Muscle of arm (tissue), 12 donors: ENCODE data around the gene JOSD1. TPM values are rescaled to one million over a fixed set of nuclear protein-coding genes. Genes with fewer than 3 reads are reported as not detected.

Experiments used
- polyA plus RNA-seq, 12 donors: library from polyadenylated mRNA; unstranded; fragments of 120-200 nt; gene quantifications; one replicate each; pipeline ENCODE4 v1.2.1, GENCODE V29; 2013; ENCODE audit not compliant: insufficient read length in 12 of 12

The JOSD1 gene
- polyA plus RNA-seq, 12 donors, result 31.4 to 79.1 (median 37.2) TPM; not detected in 1

Other genes with a start within 250 kb of the JOSD1 start
- under 1 TPM in 9 of 12 donors, not detected in 3; 0.14 to 0.37 (median 0.20) TPM for gene KCNJ4, start 245.7 kb downstream of the JOSD1 start, polyA plus RNA-seq
- gene KDELR3, start 232.8 kb downstream of the JOSD1 start, polyA plus RNA-seq, result 10 to 100 TPM in 11 of 12 donors, not detected in 1; 22.9 to 55.8 (median 33.7) TPM
- 1,000 to 10,000 TPM in 1 of 12 donors, 100 to 1,000 TPM in 11; 264 to 1,711 (median 369) TPM for gene DDX17, start 194.6 kb downstream of the JOSD1 start, polyA plus RNA-seq
- gene DMC1, start 130.8 kb downstream of the JOSD1 start, polyA plus RNA-seq, result 1 to 10 TPM in 11 of 12 donors, not detected in 1; 3.5 to 9.0 (median 4.9) TPM
- 1 to 10 TPM in 6 of 12 donors, under 1 TPM in 4, not detected in 2; 0.73 to 2.2 (median 1.2) TPM for gene FAM227A, start 44.6 kb downstream of the JOSD1 start, polyA plus RNA-seq
- 10 to 100 TPM in 11 of 12 donors, not detected in 1; 28.3 to 41.5 (median 33.2) TPM for gene CBY1, start 44.3 kb downstream of the JOSD1 start, polyA plus RNA-seq
- 10 to 100 TPM in 11 of 12 donors, not detected in 1; 63.9 to 88.3 (median 83.5) TPM for gene TOMM22, start 19.0 kb downstream of the JOSD1 start, polyA plus RNA-seq
- gene GTPBP1, start 5.0 kb upstream of the JOSD1 start, polyA plus RNA-seq, result 10 to 100 TPM in 11 of 12 donors, not detected in 1; 26.1 to 46.2 (median 35.0) TPM
- 10 to 100 TPM in 11 of 12 donors, not detected in 1; 39.3 to 85.0 (median 47.5) TPM for gene SUN2, start 55.1 kb upstream of the JOSD1 start, polyA plus RNA-seq
- gene DNAL4, start 93.2 kb upstream of the JOSD1 start, polyA plus RNA-seq, result 10 to 100 TPM in 9 of 12 donors, 1 to 10 TPM in 2, not detected in 1; 9.0 to 33.7 (median 12.0) TPM
- 1 to 10 TPM in 11 of 12 donors, not detected in 1; 4.1 to 10.0 (median 5.0) TPM for gene NPTXR, start 143.1 kb upstream of the JOSD1 start, polyA plus RNA-seq
- gene CBX6, start 171.3 kb upstream of the JOSD1 start, polyA plus RNA-seq, result 100 to 1,000 TPM in 1 of 12 donors, 10 to 100 TPM in 11; 18.8 to 226 (median 30.1) TPM